ENCODE measurements around the gene DPM2.
A peak's percentile ranks its signal among the peaks of the same experiment; 100 is the strongest.

Gene DPM2

GRCh38 chr9:127968042-127968441 is 30.4 kb upstream of the DPM2 start:
- no peak for TF ChIP-seq CTCF (conservative IDR thresholded peaks at IDR 0.05; ENCODE audit: low read depth)
- POLR2A ChIA-PET (ENCODE audit: low non-redundant PET) = no interaction called here
- peak; percentile 95 for DNase-seq (ENCODE audit: low spot score)
- H3K27ac ChIP-seq = peak overlapping the region; percentile 100
- CTCF ChIA-PET = interaction anchor here (1.2 kb wide), 1 partner anchor 11 kb away, joined by 7 read pairs; no protein-coding TSS in a partner anchor

GRCh38 chr9:127967151-127967809 is 29.6 kb upstream of the DPM2 start:
- no peak for DNase-seq (ENCODE audit: low spot score)
- no peak for TF ChIP-seq CTCF (conservative IDR thresholded peaks at IDR 0.05; ENCODE audit: low read depth)
- POLR2A ChIA-PET (ENCODE audit: low non-redundant PET) = no interaction called here
- CTCF ChIA-PET = interaction anchor here (1.2 kb wide), 1 partner anchor 12 kb away, joined by 7 read pairs; no protein-coding TSS in a partner anchor
- peak overlapping the region; percentile 100 for H3K27ac ChIP-seq

DNA sequence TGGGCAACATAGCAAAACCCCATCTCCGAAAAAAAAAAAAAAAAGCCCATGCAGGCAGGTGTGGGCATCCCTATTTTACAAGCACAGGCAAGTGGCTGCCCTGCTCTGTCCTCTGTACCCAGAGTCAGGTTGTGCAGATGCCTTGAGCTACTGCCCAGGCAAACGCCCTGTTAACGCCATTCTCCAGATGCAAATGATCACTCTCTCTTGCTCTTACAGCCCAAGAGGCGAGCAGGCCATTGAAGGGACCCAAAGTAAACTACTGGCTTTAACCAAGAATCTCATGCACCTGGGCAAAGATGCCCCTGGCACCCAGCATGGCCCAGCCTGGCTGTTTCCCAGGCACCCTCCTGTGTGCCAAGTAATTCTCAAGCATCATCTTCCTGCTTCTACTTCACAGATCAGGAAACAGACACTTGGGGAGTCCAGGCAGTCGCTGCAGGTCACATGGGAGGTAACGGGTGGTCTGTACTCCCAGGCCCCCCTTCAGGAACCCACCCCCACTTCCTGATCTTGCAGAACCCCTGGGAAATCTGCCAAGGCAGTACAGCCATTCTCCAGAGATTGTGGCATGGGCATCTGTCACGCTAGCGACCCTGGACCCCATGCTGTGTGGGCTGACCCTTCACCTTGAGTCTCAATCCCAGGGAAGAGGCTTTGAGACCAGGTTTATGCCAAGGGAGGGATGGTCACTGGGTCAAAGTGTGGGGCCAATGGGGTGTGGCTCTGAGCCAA is 28.9 kb upstream of the DPM2 start:
- CTCF ChIA-PET = interaction anchor here (0.6 to 1.9 kb wide), 4 partner anchors 11 to 23 kb away, joined by 4 to 7 read pairs (median 4); no protein-coding TSS in a partner anchor

GRCh38 chr9:127965953-127966352 is 28.3 kb upstream of the DPM2 start:
- CTCF ChIA-PET = interaction anchor here (1.0 to 1.9 kb wide), 3 partner anchors 11 to 22 kb away, joined by 3 to 4 read pairs (median 4); no protein-coding TSS in a partner anchor
- POLR2A ChIA-PET (ENCODE audit: low non-redundant PET) = interaction anchor here (0.7 kb wide), 1 partner anchor 163 kb away, joined by 4 read pairs; no protein-coding TSS in a partner anchor
- peak overlapping the region; percentile 100 for H3K27ac ChIP-seq

More for the DNA sequence above, 28.9 kb upstream of the DPM2 start:
- no peak for TF ChIP-seq CTCF (conservative IDR thresholded peaks at IDR 0.05; ENCODE audit: low read depth)
- DNase-seq (ENCODE audit: low spot score) = no peak
- peak overlapping the region; percentile 100 for H3K27ac ChIP-seq
- POLR2A ChIA-PET (ENCODE audit: low non-redundant PET) = interaction anchor here (0.7 kb wide), 1 partner anchor 162 kb away, joined by 4 read pairs; no protein-coding TSS in a partner anchor

GRCh38 chr9:127963359-127964064 is 25.9 kb upstream of the DPM2 start:
- DNase-seq (ENCODE audit: low spot score) = no peak
- POLR2A ChIA-PET (ENCODE audit: low non-redundant PET) = no interaction called here
- TF ChIP-seq CTCF (conservative IDR thresholded peaks at IDR 0.05; ENCODE audit: low read depth) = no peak
- CTCF ChIA-PET = interaction anchor here (0.7 to 1.0 kb wide), 4 partner anchors 9 to 71 kb away, joined by 3 to 4 read pairs (median 3); partner anchors contain the start of gene EEIG1
- H3K27ac ChIP-seq = peak overlapping the region; percentile 100

More at GRCh38 chr9:127965953-127966352, 28.3 kb upstream of the DPM2 start:
- DNase-seq (ENCODE audit: low spot score) = no peak
- no peak for TF ChIP-seq CTCF (conservative IDR thresholded peaks at IDR 0.05; ENCODE audit: low read depth)

DNA sequence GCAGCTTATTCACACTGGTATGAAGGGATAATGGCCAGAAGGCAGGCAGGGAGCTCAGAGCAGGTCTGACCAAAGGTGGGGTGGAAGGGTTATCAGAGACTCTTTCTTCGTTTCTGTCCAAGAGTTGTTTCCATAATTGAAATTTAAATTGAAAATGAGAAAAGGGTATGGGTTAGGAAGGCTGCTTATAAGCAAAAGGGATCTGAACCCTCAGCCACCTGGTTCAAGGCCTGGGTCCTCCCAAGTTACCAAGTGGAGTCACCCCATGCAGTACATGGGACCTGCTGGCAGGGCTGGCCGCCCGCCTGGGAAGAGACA is 25.3 kb upstream of the DPM2 start:
- peak overlapping the region; percentile 100 for H3K27ac ChIP-seq
- ChIA-PET CTCF (interaction anchor here (0.7 to 1.0 kb wide), 4 partner anchors 9 to 71 kb away, joined by 3 to 4 read pairs (median 3); partner anchors contain the start of gene EEIG1), POLR2A (ENCODE audit: low non-redundant PET) (no interaction called here)
- DNase-seq (ENCODE audit: low spot score) = no peak
- TF ChIP-seq CTCF (conservative IDR thresholded peaks at IDR 0.05; ENCODE audit: low read depth) = no peak
